GM12892 (cell line): ENCODE measurements around the gene WDR88.

ENCODE experiments used
- POLR2A ChIP-seq: IDR thresholded peaks from 2 replicates; pipeline ENCODE4 v1.6.1; 2011; ENCODE audit warnings: low read depth, low read length, control low read depth
- POLR2AphosphoS5 ChIP-seq: IDR thresholded peaks from 2 replicates; pipeline ENCODE4 v1.6.1; 2011; ENCODE audit warnings: low read depth, low read length, control low read depth

- no peak for TF ChIP-seq POLR2A
- no peak for TF ChIP-seq POLR2AphosphoS5
Observed at GRCh38 chr19:33117501-33117900, 14.4 kb upstream of the WDR88 start.
